Neural cell (in vitro differentiated cells): ENCODE measurements around the gene EEF1A1. TPM values are rescaled to one million over a fixed set of nuclear protein-coding genes. Genes with fewer than 3 reads are reported as not detected.
"Not testable (repeated sequence)": the region's sequence is repeated elsewhere in the genome, so short reads cannot be mapped to it uniquely, and the experiment has no call there.

Experiments used
- H2AFZ ChIP-seq: fragments of 200-600, 300-800 bp; sonication (generic), shearing (Covaris generic); 2 replicates; pipeline ENCODE4 v1.6.0; 2014; ENCODE audit warnings: low read depth, mild to moderate bottlenecking, antibody characterized with exemption, low read length, moderate library complexity
- H3F3A ChIP-seq: fragments of 200-600 bp; shearing (Covaris generic); 2 replicates; pipeline ENCODE4 v1.6.1; 2016; ENCODE audit warnings: mild to moderate bottlenecking, moderate library complexity, mixed read lengths, antibody characterized with exemption, low read length; ENCODE audit not compliant: insufficient read depth, poor library complexity, severe bottlenecking
- H3K27ac ChIP-seq: fragments of 200-600, 300-800 bp; sonication (generic), shearing (Covaris generic); 2 replicates; pipeline ENCODE4 v1.5.1; 2014; ENCODE audit warnings: mild to moderate bottlenecking, low read length, moderate library complexity
- H3K27me3 ChIP-seq: fragments of 300-800, 200-600 bp; sonication (generic), shearing (Covaris generic); 2 replicates; pipeline ENCODE4 v1.6.0; 2014; ENCODE audit warnings: mild to moderate bottlenecking, low read depth, low read length, moderate library complexity; ENCODE audit not compliant: insufficient read depth
- H3K36me3 ChIP-seq: fragments of 300-800, 200-600 bp; sonication (generic), shearing (Covaris generic); 2 replicates; pipeline ENCODE4 v1.5.1; 2014; ENCODE audit warnings: mild to moderate bottlenecking, antibody characterized with exemption, low read length, moderate library complexity; ENCODE audit not compliant: insufficient read depth
- H3K4me2 ChIP-seq: fragments of 300-800, 200-600 bp; sonication (generic), shearing (Covaris generic); 2 replicates; pipeline ENCODE4 v1.6.0; 2014; ENCODE audit warnings: mild to moderate bottlenecking, low read length
- H3K4me3 ChIP-seq: fragments of 300-800, 200-600 bp; sonication (generic), shearing (Covaris generic); 2 replicates; pipeline ENCODE4 v1.5.1; 2014; ENCODE audit warnings: mild to moderate bottlenecking, low read length, moderate library complexity
- H3K79me2 ChIP-seq: fragments of 200-600 bp; shearing (Covaris generic); replicated peaks from 2 replicates; pipeline ENCODE4 v1.6.0; 2014; ENCODE audit warnings: mild to moderate bottlenecking, low read length, moderate library complexity; ENCODE audit not compliant: insufficient read depth
- H3K9ac ChIP-seq: fragments of 300-800, 200-600 bp; sonication (generic), shearing (Covaris generic); 2 replicates; pipeline ENCODE4 v1.6.1; 2016; ENCODE audit warnings: mild to moderate bottlenecking, low read length, mixed read lengths
- H3K9me2 ChIP-seq: fragments of 200-600 bp; shearing (Covaris generic); 2 replicates; pipeline ENCODE4 v1.6.1; 2016; ENCODE audit warnings: mild to moderate bottlenecking, low read length, mixed read lengths; ENCODE audit not compliant: insufficient read depth
- H3K9me3 ChIP-seq: fragments of 200-600, 300-800 bp; sonication (generic), shearing (Covaris generic); 2 replicates; pipeline ENCODE4 v1.6.1; 2016; ENCODE audit warnings: mild to moderate bottlenecking, mixed run types, low read length, moderate library complexity, mixed read lengths
- H4K20me1 ChIP-seq: fragments of 200-600 bp; shearing (Covaris generic); 2 replicates; pipeline ENCODE4 v1.6.1; 2016; ENCODE audit warnings: mild to moderate bottlenecking, mixed run types; ENCODE audit not compliant: insufficient read depth
- CTCF ChIP-seq: fragments of 450-650 bp; IDR thresholded peaks from 2 replicates; pipeline ENCODE4 v1.5.1; 2014; ENCODE audit warnings: antibody characterized with exemption, mild to moderate bottlenecking, moderate library complexity; ENCODE audit not compliant: poor library complexity, severe bottlenecking
- EP300 ChIP-seq: fragments of 450-650 bp; conservative IDR thresholded peaks from 2 replicates; pipeline ENCODE4 v1.6.1; 2014; ENCODE audit warnings: antibody characterized with exemption, mild to moderate bottlenecking, moderate library complexity; ENCODE audit not compliant: poor library complexity, severe bottlenecking
- EZH2 ChIP-seq: fragments of 200-600, 300-800 bp; shearing (Covaris generic), sonication (generic); IDR thresholded peaks from 2 replicates; pipeline ENCODE4 v1.6.1; 2014; ENCODE audit warnings: antibody characterized with exemption, low read length, borderline replicate concordance, mild to moderate bottlenecking; ENCODE audit not compliant: insufficient read depth, poor library complexity, severe bottlenecking
- MXI1 ChIP-seq: fragments of 450-650 bp; conservative IDR thresholded peaks from 2 replicates; pipeline ENCODE4 v1.6.1; 2014; ENCODE audit warnings: antibody characterized with exemption, mild to moderate bottlenecking; ENCODE audit not compliant: poor library complexity, severe bottlenecking
- POLR2AphosphoS5 ChIP-seq: IDR thresholded peaks from 2 replicates; pipeline ENCODE4 v1.6.1; 2012
- RAD21 ChIP-seq: fragments of 450-650 bp; conservative IDR thresholded peaks from 2 replicates; pipeline ENCODE4 v1.6.1; 2014; ENCODE audit warnings: antibody characterized with exemption, mild to moderate bottlenecking, moderate library complexity
- REST ChIP-seq: IDR thresholded peaks from 2 replicates; pipeline ENCODE4 v1.6.1; 2012; ENCODE audit warnings: borderline replicate concordance
- SMC3 ChIP-seq: fragments of 450-650 bp; conservative IDR thresholded peaks from 2 replicates; pipeline ENCODE4 v1.6.1; 2014; ENCODE audit warnings: antibody characterized with exemption, mild to moderate bottlenecking, moderate library complexity; ENCODE audit not compliant: poor library complexity
- TAF1 ChIP-seq: IDR thresholded peaks from 2 replicates; pipeline ENCODE4 v1.6.1; 2012; ENCODE audit warnings: low read depth
- polyA plus RNA-seq: library from polyadenylated mRNA; depleted of rRNA; stranded (reverse); fragments of >200 nt; gene quantifications from 2 replicates; pipeline ENCODE4 v1.2.3, GENCODE V29; 2014

EEF1A1 gene
- polyA plus RNA-seq, 1 donor from 2014 or later: 10,705 TPM

GRCh38 chr6:73566954-73567591 is 46.2 kb upstream of the EEF1A1 start:
- H3K4me2 ChIP-seq: no peak overlapping the region
- H4K20me1 ChIP-seq: no peaks in the 10 kb centered on the region
- H3F3A ChIP-seq: no peaks in the 10 kb centered on the region
- no peaks in the 10 kb centered on the region for H3K9me3 ChIP-seq
- no peaks in the 10 kb centered on the region for H3K36me3 ChIP-seq
- H3K27ac ChIP-seq: no peak overlapping the region
- H3K4me3 ChIP-seq: no peak overlapping the region
- H3K9me2 ChIP-seq: no peaks in the 10 kb centered on the region
- no peaks in the 10 kb centered on the region for H3K27me3 ChIP-seq
- no peaks in the 10 kb centered on the region for H3K79me2 ChIP-seq
- no peak overlapping the region for H2AFZ ChIP-seq
- TF ChIP-seq MXI1 (no peak), REST (no peak), EZH2 (no peak), RAD21 (no peak), EP300 (no peak), TAF1 (no peak), POLR2AphosphoS5 (no peak), SMC3 (no peak), CTCF (no peak)
- no peak overlapping the region for H3K9ac ChIP-seq

GRCh38 chr6:73566486-73566871 is 45.6 kb upstream of the EEF1A1 start:
- not testable (repeated sequence) for H3F3A ChIP-seq, H2AFZ ChIP-seq, H3K4me2 ChIP-seq, H3K36me3 ChIP-seq, H3K27me3 ChIP-seq, H3K9me3 ChIP-seq, H3K79me2 ChIP-seq, H3K9ac ChIP-seq, H3K4me3 ChIP-seq, H3K9me2 ChIP-seq, H3K27ac ChIP-seq, H4K20me1 ChIP-seq
